GM12892 (cell line): ENCODE results near the gene TVP23A.

Experiments used
- POLR2A ChIP-seq: IDR thresholded peaks from 2 replicates; pipeline ENCODE4 v1.6.1; 2011; ENCODE audit warnings: low read depth, low read length, control low read depth
- POLR2AphosphoS5 ChIP-seq: IDR thresholded peaks from 2 replicates; pipeline ENCODE4 v1.6.1; 2011; ENCODE audit warnings: low read depth, low read length, control low read depth

GRCh38 chr16:10835281-10835931, 16.8 kb upstream of the TVP23A start:
- TF ChIP-seq POLR2A, result no peak
- TF ChIP-seq POLR2AphosphoS5, result peak; percentile 54; the same call in 1 of the 2 replicates
